HL-60 (cell line): ENCODE measurements around the gene HMCN2.

ENCODE experiments used
- GABPA ChIP-seq: IDR thresholded peaks from 2 replicates; pipeline ENCODE4 v1.6.1; 2012; ENCODE audit warnings: low read depth
- POLR2AphosphoS5 ChIP-seq: IDR thresholded peaks from 2 replicates; pipeline ENCODE4 v1.6.1; 2012; ENCODE audit warnings: low read depth
- TF ChIP-seq, protein P1 (sequence below): IDR thresholded peaks from one replicate; pipeline ENCODE4 v1.5.1; 2011; ENCODE audit warnings: low read length, control low read depth, inconsistent platforms; ENCODE audit not compliant: insufficient read depth

DNA sequence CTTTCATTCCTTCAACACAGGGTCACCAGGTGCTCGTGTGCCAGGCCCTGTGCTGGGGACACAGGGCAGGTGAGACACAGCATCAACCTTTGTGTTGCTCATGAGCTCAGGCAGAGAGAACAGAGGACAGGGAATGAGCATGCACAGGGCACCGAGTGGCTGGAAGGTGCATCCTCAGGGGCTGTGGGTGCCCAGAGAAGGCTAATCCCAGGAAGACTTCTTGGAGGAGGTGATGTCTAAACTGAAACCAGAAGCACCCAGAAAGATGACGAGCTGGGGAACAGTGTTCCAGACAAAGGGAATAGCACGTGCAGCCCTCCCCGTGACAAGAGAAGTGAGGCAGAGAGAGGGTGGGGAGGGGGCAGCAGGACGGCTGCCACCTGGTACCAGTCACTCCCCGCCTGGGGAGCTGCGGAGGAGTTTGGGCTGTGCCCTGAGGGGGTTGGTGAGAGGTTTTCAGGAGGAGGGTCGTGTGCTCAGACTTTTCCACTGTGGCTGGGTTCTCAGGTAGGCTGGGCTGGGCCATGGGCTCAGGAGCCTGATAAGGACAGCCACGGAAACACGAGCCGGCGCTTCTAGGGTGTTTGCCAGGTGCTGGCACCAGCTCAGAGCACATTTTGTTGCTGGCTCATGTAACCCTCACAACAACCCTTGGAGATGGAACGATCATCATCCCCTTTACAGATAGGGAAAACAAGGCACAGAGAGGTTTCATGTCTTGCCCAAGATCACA lies 46.0 kb downstream of the HMCN2 start:
- TF ChIP-seq, protein P1, sequence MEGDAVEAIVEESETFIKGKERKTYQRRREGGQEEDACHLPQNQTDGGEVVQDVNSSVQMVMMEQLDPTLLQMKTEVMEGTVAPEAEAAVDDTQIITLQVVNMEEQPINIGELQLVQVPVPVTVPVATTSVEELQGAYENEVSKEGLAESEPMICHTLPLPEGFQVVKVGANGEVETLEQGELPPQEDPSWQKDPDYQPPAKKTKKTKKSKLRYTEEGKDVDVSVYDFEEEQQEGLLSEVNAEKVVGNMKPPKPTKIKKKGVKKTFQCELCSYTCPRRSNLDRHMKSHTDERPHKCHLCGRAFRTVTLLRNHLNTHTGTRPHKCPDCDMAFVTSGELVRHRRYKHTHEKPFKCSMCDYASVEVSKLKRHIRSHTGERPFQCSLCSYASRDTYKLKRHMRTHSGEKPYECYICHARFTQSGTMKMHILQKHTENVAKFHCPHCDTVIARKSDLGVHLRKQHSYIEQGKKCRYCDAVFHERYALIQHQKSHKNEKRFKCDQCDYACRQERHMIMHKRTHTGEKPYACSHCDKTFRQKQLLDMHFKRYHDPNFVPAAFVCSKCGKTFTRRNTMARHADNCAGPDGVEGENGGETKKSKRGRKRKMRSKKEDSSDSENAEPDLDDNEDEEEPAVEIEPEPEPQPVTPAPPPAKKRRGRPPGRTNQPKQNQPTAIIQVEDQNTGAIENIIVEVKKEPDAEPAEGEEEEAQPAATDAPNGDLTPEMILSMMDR: no peak
- no peak for TF ChIP-seq GABPA
- TF ChIP-seq POLR2AphosphoS5: no peak
